ENCODE results near the gene VSX1. TPM values are rescaled to one million over a fixed set of nuclear protein-coding genes. Genes with fewer than 3 reads are reported as not detected.

VSX1 gene
- total RNA-seq, 1 donor from 2014 or later = not detected

GRCh38 chr20:25083141-25083772 is 1.3 kb upstream of the VSX1 start:
- ATAC-seq (ENCODE audit: low read depth) (no peak), DNase-seq (no peak)
- Mint-ChIP-seq H3K9me3 (no peaks in the 10 kb centered on the region), H3K4me1 (peaks cover 9% of the 10 kb centered on the region), H3K27ac (no peak overlapping the region), H3K4me3 (no peak overlapping the region), H3K36me3 (ENCODE audit: low read depth) (no peaks in the 10 kb centered on the region), H3K27me3 (peaks cover 71% of the 10 kb centered on the region)
- POLR2A ChIA-PET = no interaction called here
- CTCF ChIA-PET = no interaction called here
- TF ChIP-seq CTCF (IDR thresholded peaks at IDR 0.05) = no peak
- intact Hi-C loops (cut with micrococcal nuclease) = no loop called here

- POLR2A ChIA-PET = no interaction called here
- no peak overlapping the region for H3K27ac Mint-ChIP-seq
- intact Hi-C loops (cut with micrococcal nuclease) = no loop called here
- no peak for DNase-seq
- no peaks in the 10 kb centered on the region for H3K9me3 Mint-ChIP-seq
- CTCF ChIA-PET = no interaction called here
- peaks cover 70% of the 10 kb centered on the region for H3K27me3 Mint-ChIP-seq
- ATAC-seq (ENCODE audit: low read depth) = no peak
- H3K4me3 Mint-ChIP-seq = no peak overlapping the region
- H3K4me1 Mint-ChIP-seq = peaks cover 11% of the 10 kb centered on the region
- TF ChIP-seq CTCF (IDR thresholded peaks at IDR 0.05) = no peak
- H3K36me3 Mint-ChIP-seq (ENCODE audit: low read depth) = no peaks in the 10 kb centered on the region
These were observed 545 bp upstream of the VSX1 start for GRCh38 chr20:25082498-25082873.

GRCh38 chr20:25081065-25081729 is 744 bp downstream of the VSX1 start:
- Mint-ChIP-seq H3K27ac (no peak overlapping the region), H3K36me3 (ENCODE audit: low read depth) (no peaks in the 10 kb centered on the region), H3K9me3 (no peaks in the 10 kb centered on the region), H3K4me1 (peaks cover 11% of the 10 kb centered on the region), H3K4me3 (no peak overlapping the region), H3K27me3 (peaks cover 68% of the 10 kb centered on the region)
- DNase-seq = no peak
- ChIA-PET POLR2A (no interaction called here), CTCF (no interaction called here)
- TF ChIP-seq CTCF (IDR thresholded peaks at IDR 0.05) = no peak
- no peak for ATAC-seq (ENCODE audit: low read depth)
- intact Hi-C loops (cut with micrococcal nuclease) = no loop called here

- no peak overlapping the region for H3K27ac Mint-ChIP-seq
These were observed 2.8 kb downstream of the VSX1 start for GRCh38 chr20:25079171-25079570.

More at GRCh38 chr20:25079171-25079570, 2.8 kb downstream of the VSX1 start:
- Mint-ChIP-seq H3K27me3 (peaks cover 58% of the 10 kb centered on the region), H3K36me3 (ENCODE audit: low read depth) (no peaks in the 10 kb centered on the region), H3K4me1 (peaks cover 9% of the 10 kb centered on the region), H3K9me3 (no peaks in the 10 kb centered on the region), H3K4me3 (no peak overlapping the region)
- DNase-seq (no peak), ATAC-seq (ENCODE audit: low read depth) (no peak)
- no peak for TF ChIP-seq CTCF (IDR thresholded peaks at IDR 0.05)
- intact Hi-C loops (cut with micrococcal nuclease) = no loop called here
- ChIA-PET CTCF (no interaction called here), POLR2A (no interaction called here)

Data from activated B cell treated with CpG ODN at 0.5 μM for 24 hours (primary cell).